Measurements from ENCODE around the gene STRADA. TPM values are rescaled to one million over a fixed set of nuclear protein-coding genes. Genes with fewer than 3 reads are reported as not detected.

Gene STRADA
- total RNA-seq, 4 donors from 2014 or later, result 14.4 to 39.1 (median 23.3) TPM

DNA sequence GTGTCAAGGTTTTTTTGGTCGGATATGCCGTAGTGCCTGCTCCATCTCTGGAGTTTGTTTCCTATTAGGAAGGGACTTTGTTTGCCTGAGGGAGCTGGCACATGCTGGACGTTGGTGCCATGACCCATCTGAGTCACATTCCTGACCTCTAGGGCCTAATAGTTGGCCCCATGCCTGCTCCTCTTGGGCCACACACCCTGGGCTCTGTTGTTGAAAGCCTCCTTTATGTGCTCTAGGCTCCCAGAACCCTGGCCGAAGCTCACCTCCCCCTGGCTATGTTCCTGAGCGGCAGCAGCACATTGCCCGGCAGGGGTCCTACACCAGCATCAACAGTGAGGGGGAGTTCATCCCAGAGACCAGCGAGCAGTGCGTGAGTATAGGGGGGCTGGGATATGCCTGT, 60.1 kb downstream of the STRADA start:
- no peaks in the 10 kb centered on the region for H3K9me3 ChIP-seq
- no peak overlapping the region for H3K4me3 ChIP-seq
- H3K27ac ChIP-seq, result peak overlapping the region in 2 of 4 donors; percentile 9 to 23
- peak; percentile 46 for ATAC-seq
- no peaks in the 10 kb centered on the region for H3K27me3 ChIP-seq
- TF ChIP-seq EP300 (IDR thresholded peaks at IDR 0.05), result no peak
- peak; percentile 50 for TF ChIP-seq POLR2AphosphoS5 (IDR thresholded peaks at IDR 0.05)
- 61% methylated on average over 3 of the region's 8 CpGs; no CpG with 5 or more reads in 1 of the 2 donors for WGBS, 2 donors (ENCODE audit: low coverage in 1 of 2)
- H3K36me3 ChIP-seq, result peaks cover 0 to 83% of the 10 kb centered on the region in 2 donors
- H3K4me1 ChIP-seq, result peaks cover 2 to 97% (median 10%) of the 10 kb centered on the region in 3 donors

GRCh38 chr17:63680700-63681099, 60.9 kb downstream of the STRADA start:
- no peaks in the 10 kb centered on the region for H3K9me3 ChIP-seq
- WGBS, 2 donors (ENCODE audit: low coverage in 1 of 2), result 92 to 100% methylated on average over 1 of the region's 1 CpG
- H3K27me3 ChIP-seq, result no peaks in the 10 kb centered on the region
- H3K27ac ChIP-seq, result no peak overlapping the region
- TF ChIP-seq POLR2A (IDR thresholded peaks at IDR 0.05) (no peak), EP300 (IDR thresholded peaks at IDR 0.05) (no peak), POLR2AphosphoS5 (IDR thresholded peaks at IDR 0.05) (no peak), CTCF (IDR thresholded peaks at IDR 0.05) (no peak)
- H3K36me3 ChIP-seq, result peaks cover 0 to 75% of the 10 kb centered on the region in 2 donors
- ATAC-seq, result no peak
- no peak overlapping the region for H3K4me3 ChIP-seq
- H3K4me1 ChIP-seq, result peaks cover 10 to 97% (median 13%) of the 10 kb centered on the region in 3 donors

DNA sequence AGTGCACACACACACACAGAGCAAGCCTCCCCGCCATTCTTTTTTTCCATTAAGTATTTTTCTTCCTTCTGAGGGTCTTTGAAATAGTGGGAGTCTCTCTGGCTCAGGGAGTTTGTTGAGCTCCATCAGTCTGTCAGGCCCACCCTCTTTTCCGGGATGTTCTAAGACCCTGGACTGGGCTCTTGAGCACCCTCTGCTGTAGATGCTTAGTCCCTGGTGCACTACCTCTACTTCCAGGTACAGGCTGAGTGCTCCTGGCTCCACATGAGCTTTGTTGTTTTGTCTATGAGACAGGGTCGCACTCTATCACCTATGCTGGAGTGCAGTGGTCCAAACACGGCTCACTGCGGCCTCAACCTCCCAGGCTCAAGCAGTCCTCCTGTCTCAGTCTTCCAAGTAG, 62.4 kb downstream of the STRADA start:
- peaks cover 0 to 68% of the 10 kb centered on the region in 2 donors for H3K36me3 ChIP-seq
- no peaks in the 10 kb centered on the region for H3K27me3 ChIP-seq
- no peak overlapping the region for H3K4me3 ChIP-seq
- no peaks in the 10 kb centered on the region for H3K9me3 ChIP-seq
- no peak overlapping the region for H3K27ac ChIP-seq
- TF ChIP-seq EP300 (IDR thresholded peaks at IDR 0.05), result no peak
- no peak for TF ChIP-seq POLR2A (IDR thresholded peaks at IDR 0.05)
- TF ChIP-seq CTCF (IDR thresholded peaks at IDR 0.05), result no peak
- no peak for TF ChIP-seq POLR2AphosphoS5 (IDR thresholded peaks at IDR 0.05)
- no peak for ATAC-seq
- WGBS, 2 donors (ENCODE audit: low coverage in 1 of 2), result 95% methylated on average over 5 of the region's 5 CpGs; no CpG with 5 or more reads in 1 of the 2 donors
- peaks cover 4 to 97% (median 19%) of the 10 kb centered on the region in 3 donors for H3K4me1 ChIP-seq

GRCh38 chr17:63676584-63676983, 65.0 kb downstream of the STRADA start:
- no peak for ATAC-seq
- Histone ChIP-seq H3K4me3 (no peak overlapping the region), H3K36me3 (peaks cover 0 to 65% of the 10 kb centered on the region in 2 donors), H3K9me3 (no peaks in the 10 kb centered on the region), H3K27ac (peak overlapping the region in 2 of 4 donors; percentile 73 to 74), H3K27me3 (no peaks in the 10 kb centered on the region), H3K4me1 (peaks cover 3 to 80% (median 20%) of the 10 kb centered on the region in 3 donors)
- 28 to 100% methylated on average over 1 to 2 of the region's 3 CpGs for WGBS, 2 donors (ENCODE audit: low coverage in 1 of 2)
- TF ChIP-seq POLR2AphosphoS5 (IDR thresholded peaks at IDR 0.05) (no peak), EP300 (IDR thresholded peaks at IDR 0.05) (no peak), POLR2A (IDR thresholded peaks at IDR 0.05) (no peak), CTCF (IDR thresholded peaks at IDR 0.05) (no peak)

- TF ChIP-seq POLR2AphosphoS5 (IDR thresholded peaks at IDR 0.05) (peak; percentile 46), POLR2A (IDR thresholded peaks at IDR 0.05) (no peak), CTCF (IDR thresholded peaks at IDR 0.05) (no peak), EP300 (IDR thresholded peaks at IDR 0.05) (no peak)
- peaks cover 3 to 72% (median 20%) of the 10 kb centered on the region in 3 donors for H3K4me1 ChIP-seq
- WGBS, 2 donors (ENCODE audit: low coverage in 1 of 2), result 6 to 42% methylated on average over 3 to 4 of the region's 6 CpGs
Observed at GRCh38 chr17:63675607-63676546, 65.7 kb downstream of the STRADA start.

More at GRCh38 chr17:63675607-63676546, 65.7 kb downstream of the STRADA start:
- Histone ChIP-seq H3K4me3 (peak overlapping the region in 1 of 2 donors; percentile 20), H3K36me3 (peaks cover 0 to 69% of the 10 kb centered on the region in 2 donors), H3K27me3 (no peaks in the 10 kb centered on the region), H3K9me3 (no peaks in the 10 kb centered on the region), H3K27ac (peak overlapping the region; percentile 47 to 82 (median 74))
- peak; percentile 80 for ATAC-seq

All from gastroesophageal sphincter (tissue), 4 donors.